GM10266 (cell line): ENCODE data around the gene TBPL2.

ENCODE experiments used
- DNase-seq: peaks from one replicate; pipeline ENCODE4 v3.0.0; 2012; ENCODE audit errors: extremely low spot score
- CTCF ChIP-seq: IDR thresholded peaks from 2 replicates; pipeline ENCODE4 v1.5.1; 2012; ENCODE audit warnings: mild to moderate bottlenecking, low read depth; ENCODE audit not compliant: control insufficient read depth, insufficient read depth; ENCODE audit errors: missing control alignments

The TBPL2 gene

DNA sequence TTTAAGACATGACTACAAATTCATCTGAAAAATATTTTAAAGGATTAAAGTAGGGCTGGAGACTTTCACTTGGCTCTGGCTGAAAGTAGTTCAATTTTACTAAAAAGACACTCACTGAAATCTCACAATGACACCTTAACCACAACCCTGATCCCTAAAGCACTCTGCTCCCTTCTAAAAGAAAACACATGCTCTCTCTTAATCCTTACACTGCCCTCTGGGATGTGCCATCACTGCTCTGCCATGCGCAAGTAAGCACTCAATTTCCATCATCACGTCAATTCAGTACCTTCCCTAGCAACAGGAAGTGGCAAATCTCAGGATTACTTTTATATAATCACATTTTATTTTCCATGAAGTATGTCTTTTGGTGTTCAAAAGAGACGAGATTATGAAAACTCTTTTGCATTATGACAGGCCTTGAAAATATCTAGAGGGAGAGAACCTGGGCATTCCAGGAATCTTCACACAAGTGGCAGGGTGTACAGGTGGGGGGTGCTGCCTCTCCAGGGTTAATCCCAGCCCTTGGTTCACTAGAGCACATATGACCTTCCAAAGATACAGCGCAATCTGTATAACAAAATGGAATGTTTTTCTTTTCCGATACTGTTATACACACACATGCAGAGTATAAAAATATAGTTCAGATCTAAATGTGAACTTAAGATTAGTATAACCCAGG is 36.1 kb downstream of the TBPL2 start:
- no peak for TF ChIP-seq CTCF

GRCh38 chr14:55401751-55402150 is 38.7 kb downstream of the TBPL2 start:
- no peak for DNase-seq
- TF ChIP-seq CTCF = no peak

More for the DNA sequence above, 36.1 kb downstream of the TBPL2 start:
- no peak for DNase-seq

DNA sequence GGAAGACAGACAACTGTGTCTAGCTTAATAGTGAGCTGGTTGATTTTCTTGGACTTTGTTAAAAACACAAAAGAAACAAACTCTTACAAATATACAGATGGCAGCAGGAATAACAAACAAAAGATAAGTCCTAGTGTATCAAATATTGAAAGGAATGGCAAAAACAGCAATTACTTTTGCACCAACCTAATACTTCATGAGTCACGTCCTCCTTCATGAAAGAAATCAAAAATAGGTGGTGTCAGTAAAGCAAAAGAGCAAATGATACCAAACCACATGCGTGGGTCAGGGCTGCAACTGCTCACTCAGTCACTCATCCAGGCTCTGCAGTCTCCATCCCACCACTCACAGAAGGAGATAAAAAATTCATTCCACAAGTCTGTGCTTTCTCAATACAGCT is 40.6 kb downstream of the TBPL2 start:
- TF ChIP-seq CTCF = no peak

DNA sequence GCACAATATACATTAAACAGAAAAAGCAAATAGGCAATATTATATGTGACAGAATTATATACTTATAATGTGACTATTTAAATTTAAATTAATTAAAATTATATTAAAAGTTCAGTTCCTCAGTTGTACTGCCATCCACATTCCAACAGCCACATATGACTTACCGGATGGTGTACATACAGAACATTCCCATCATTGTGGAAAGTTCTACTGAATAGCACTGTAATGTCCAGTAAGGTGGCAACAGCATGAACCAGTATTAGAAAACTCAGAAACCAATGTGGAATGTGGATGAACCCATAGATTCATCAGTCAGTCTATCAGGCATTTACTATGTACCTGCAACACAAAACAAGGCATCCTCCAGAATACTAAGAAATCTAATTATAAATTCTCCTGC is 41.2 kb downstream of the TBPL2 start:
- DNase-seq = no peak
- no peak for TF ChIP-seq CTCF

More for the DNA sequence above, 40.6 kb downstream of the TBPL2 start:
- DNase-seq = no peak

DNA sequence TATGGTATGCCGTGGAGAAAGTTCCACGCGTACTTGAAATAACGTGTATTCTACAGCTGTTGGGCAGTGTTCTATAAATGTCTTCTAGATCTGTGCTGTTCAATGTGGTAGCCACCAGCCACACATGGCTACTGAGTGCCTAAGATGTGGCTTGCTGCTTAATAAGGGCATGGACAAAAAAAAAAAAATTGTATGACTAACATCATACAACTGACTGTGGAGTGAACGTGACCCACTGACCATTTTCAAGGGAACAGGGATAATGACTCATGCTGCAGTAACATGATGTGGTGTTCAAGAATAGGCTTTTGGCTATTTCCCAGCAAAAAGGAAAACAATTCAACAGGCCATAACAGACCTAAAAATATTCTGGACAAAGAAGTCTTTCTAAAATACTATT is 41.7 kb downstream of the TBPL2 start:
- no peak for TF ChIP-seq CTCF
- DNase-seq = no peak

DNA sequence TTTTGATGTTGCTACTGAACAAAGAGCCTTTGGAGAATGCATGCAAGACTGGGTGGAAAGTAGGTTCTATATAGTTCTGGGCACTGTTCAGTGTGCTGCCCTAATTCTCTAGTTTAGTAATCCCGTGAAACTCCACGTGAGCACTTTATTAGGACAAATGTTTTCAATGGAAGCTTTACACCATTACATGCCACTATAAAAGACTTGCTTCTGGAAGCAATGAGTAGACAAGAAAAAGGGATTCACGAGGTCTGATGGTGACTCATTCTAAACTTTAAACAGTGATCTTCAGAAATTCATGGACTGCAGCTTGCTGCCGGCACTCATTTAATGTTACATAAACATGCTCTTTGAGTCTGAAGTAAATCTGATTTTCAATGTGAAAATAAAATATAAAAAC is 51.1 kb downstream of the TBPL2 start:
- no peak for DNase-seq
- no peak for TF ChIP-seq CTCF

- DNase-seq = no peak
- TF ChIP-seq CTCF = no peak
Measured at GRCh38 chr14:55388160-55388559, 52.3 kb downstream of the TBPL2 start.
